Measurements from ENCODE around the gene DGKB.

Gene DGKB

GRCh38 chr7:14688208-14688607 lies 214.3 kb downstream of the DGKB start:
- no peak for DNase-seq (ENCODE audit: low spot score)

DNA sequence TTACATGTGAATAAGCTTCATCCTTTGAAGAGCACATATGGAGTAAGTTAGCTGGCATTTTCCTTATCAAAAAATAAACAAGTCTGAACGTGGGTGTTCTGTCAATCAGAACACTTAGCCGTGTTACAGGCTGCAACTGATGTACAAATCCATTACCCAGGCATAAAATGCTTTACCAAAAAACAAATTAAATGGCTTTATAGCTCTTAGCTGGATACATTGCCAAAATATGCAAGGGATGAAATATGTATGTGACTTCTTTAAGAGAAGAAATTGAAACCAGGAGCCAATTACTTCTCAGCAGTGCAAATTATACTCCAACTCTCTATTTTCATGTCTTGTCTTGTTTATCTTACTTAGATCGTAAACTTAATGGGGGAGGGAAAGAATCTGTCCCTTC lies 214.8 kb downstream of the DGKB start:
- no peak for DNase-seq (ENCODE audit: low spot score)

DNA sequence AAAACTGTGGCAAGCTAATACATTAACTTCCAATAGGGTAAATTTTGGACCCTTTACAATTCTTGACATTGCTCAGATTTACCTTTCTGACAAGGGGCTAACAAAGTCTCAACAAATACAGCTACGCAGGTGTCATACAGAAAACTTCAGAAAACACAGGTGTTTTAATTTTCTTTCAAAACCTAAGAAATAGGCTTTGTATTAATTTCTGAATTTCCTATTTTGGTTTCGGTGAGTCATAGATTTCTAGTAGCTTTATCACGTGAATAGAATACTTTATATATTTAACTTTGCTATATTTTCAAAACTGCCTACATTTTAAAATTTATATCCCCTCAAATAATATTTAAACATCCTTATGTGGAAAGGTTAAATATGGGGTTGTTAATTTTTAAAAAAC lies 215.3 kb downstream of the DGKB start:
- DNase-seq (ENCODE audit: low spot score), result no peak

- DNase-seq (ENCODE audit: low spot score), result no peak
Measured at GRCh38 chr7:14685167-14685566, 217.4 kb downstream of the DGKB start.

DNA sequence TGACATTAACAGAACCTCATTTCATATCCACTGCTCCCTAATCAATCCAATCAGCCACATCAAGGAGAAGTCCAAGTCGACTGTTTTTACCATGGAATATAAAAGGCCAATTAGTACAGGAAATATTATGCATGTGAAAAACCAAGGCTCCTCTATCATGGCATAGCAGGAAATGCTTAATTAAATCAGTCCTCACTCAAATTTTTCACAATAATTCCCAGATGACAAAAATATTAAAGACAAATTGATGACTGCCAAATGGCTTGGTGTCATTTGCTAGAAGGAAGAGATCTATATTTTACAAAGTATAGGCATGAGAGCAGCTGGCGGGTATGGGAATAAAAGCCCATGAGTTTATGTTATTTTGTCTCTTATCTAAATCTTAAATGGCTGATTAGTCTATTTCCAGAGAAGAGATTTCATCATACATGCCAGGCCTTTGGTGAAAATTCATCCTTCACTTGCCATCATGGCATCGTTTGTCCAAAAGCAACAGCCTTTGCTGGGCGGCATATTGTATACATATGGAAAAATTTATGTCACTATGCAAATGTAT lies 219.6 kb downstream of the DGKB start:
- DNase-seq (ENCODE audit: low spot score), result no peak

- no peak for DNase-seq (ENCODE audit: low spot score)
Measured at GRCh38 chr7:14676896-14677295, 225.7 kb downstream of the DGKB start.

GRCh38 chr7:14673202-14673601 lies 229.3 kb downstream of the DGKB start:
- no peak for DNase-seq (ENCODE audit: low spot score)

GRCh38 chr7:14666913-14667312 lies 235.6 kb downstream of the DGKB start:
- DNase-seq (ENCODE audit: low spot score), result no peak

DNA sequence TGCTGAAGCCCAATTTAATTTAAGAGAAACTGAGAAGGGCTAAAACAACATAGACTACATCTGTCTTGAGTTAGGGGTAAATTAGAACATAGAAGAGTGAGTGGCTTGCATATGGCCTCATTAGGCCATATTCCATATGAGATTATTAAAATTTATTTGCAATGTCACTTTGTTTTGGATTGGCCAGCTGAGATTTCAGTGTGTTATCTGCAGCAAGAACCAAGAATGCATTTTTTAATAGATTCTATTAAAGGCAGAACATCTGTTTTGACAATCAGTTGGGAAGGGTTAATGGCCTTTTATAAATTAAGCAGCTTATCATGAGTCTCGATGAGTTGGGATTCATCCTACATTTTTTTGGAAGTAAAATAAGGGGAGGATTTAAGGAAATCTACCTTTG lies 236.2 kb downstream of the DGKB start:
- no peak for DNase-seq (ENCODE audit: low spot score)

DNA sequence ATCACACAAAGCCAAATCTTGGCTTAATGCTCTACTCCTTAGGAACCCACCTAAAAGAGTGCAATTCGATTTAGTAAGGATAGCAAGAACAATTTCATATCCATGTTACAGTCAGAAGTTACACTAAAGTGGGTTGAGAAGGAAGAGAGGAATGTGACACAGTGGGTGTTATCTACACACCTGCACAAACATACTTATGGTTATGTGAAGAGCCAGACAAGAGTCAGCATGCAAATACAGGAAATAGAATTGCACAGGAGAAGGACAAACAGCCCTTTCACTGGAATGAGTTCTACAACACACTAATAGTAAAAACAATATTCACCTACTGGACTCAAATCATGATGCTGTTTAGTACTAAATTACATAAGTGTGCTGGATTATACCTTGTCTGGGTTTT lies 262.8 kb downstream of the DGKB start:
- no peak for DNase-seq (ENCODE audit: low spot score)

- DNase-seq (ENCODE audit: low spot score), result no peak
Measured at GRCh38 chr7:14639329-14639728, 263.2 kb downstream of the DGKB start.

DNA sequence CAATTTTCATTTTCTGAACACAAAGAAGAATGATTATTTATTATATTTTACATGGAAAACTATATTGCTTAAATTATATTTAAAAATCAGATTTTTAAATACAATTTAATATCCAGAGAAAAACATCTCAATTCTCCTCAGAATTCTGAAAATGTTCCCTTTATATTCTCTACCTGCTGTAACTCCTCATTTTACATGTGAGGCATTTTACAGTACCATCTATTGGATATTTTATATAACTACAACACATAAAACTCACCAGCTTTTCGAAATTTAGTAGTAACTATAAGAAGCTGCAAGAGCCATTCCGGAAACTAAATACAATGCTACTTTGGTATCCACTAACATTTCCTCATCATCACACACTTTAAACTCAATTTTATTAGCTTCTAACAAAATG lies 264.6 kb downstream of the DGKB start:
- DNase-seq (ENCODE audit: low spot score), result no peak

GRCh38 chr7:14635955-14636354 lies 266.6 kb downstream of the DGKB start:
- no peak for DNase-seq (ENCODE audit: low spot score)

DNA sequence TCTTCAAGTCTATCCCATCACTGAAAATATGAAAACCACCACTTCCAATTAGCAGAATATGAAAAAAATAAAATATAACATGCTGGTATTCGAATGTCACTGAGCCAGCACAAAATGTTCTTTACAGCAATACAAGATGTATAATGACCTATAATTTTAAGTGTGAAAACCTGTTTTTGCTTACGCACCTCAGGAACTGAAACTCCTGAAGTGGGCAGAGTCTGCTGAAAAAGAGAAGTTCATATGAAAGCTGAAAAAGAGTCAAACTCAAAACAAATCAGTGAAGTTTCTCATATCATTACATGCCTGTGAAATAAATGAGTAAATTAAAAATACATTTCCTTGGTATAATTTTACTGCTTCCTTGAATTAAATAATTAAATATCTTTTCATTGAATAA lies 272.5 kb downstream of the DGKB start:
- no peak for DNase-seq (ENCODE audit: low spot score)

DNA sequence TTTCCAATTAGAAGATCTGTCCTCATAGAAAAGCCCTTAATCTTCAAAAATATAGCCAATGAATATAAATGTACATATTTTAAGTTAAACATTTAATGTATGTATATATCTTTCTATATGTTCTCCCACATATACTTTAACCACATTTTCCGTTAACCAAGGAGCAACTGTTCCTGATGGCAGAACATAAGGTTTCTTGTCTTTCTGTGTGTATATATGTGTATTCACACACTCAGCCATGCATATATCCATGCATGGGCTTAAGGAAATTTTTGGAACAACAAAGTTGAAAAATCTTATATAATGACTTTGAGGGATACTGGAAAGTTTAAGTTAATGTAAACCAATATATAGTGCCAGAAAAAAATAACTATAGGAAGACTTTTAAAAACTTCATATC lies 274.0 kb downstream of the DGKB start:
- DNase-seq (ENCODE audit: low spot score), result no peak

DNA sequence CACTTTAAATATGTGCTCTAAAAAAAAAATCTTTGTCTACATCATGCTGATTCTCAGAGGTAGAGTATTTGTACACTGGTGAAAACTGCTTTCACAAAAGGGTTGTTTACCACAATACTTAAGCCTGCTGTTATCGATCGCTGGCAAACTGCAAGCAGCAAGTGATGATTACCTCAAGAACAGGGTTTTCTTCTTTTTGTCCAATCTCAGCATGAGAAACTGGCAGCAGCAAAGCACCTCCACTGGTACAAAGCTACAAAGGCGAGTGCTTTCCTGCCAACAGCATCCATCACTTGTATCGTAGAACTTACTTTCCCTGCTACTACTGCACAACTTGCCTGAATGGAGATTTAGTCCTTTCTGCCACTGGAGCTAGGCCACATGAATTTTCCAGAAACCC lies 276.5 kb downstream of the DGKB start:
- DNase-seq (ENCODE audit: low spot score), result no peak

DNA sequence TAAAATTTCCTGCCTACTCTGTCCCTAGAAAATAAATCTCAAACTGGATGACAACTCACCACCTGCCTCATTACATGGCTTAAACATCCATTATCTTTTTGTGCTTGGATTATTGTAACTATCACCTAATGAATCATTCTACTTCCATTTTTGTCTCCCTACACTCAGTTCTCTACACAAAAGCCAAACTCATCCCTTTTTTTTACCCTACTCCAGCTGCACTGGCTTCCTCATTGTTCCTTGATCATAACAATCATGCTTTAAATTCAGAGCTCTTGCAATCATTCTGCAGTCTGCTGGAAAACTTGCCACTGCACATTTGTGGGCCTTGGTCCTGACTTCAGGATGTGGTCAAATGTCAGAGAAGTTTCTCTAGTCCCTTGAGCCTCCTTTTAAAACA lies 280.0 kb downstream of the DGKB start:
- DNase-seq (ENCODE audit: low spot score), result no peak

DNA sequence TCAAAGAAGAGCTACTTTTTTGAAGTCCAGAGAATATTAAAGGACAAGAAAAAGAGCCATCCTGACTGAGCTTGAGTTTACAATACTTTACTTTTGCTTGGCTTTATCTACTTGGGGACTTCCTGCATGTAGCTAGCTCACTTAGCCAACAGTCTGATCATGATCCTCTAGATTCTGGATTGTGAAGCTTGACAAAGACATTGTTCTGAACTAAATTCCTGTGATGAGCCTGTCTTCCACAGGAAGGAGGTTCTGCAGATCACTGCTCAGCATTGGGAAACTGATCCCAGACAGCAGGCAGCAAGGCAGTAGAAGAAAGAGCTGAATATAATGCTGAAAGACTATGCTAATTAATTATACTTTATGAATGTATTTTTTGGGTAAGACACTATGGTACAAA lies 296.4 kb downstream of the DGKB start:
- no peak for DNase-seq (ENCODE audit: low spot score)

- no peak for DNase-seq (ENCODE audit: low spot score)
Measured at GRCh38 chr7:14604606-14605005, 297.9 kb downstream of the DGKB start.

GRCh38 chr7:14602851-14603250 lies 299.7 kb downstream of the DGKB start:
- no peak for DNase-seq (ENCODE audit: low spot score)

DNA sequence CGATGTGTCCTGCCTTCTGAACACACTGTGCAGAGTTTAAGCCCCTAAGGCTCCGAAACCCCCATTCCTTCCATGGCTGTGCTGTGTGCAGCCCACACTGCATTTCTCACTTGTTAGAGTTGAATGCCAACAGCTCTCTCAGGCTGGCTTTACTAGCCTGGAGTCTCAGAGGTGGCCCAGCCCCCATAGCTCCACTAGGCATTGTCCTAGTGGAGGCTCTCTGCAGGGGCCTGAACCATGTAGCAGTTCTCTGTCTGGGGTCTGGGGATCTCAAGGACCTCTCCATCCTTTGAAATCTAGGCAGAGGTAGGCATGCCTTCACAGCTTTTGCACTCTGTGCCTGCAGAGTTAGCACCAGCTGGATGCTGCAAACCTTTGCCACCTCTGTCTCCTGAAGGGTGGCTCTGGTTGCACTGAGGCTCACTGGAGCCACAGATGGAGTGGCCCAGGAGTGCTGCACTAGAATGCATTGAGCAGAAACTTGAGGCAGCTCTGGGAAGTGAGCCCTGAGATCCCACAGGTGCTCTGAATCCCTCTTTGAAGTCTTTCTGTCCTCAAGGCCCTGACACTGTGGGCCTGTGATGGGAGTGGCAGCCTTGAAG lies 301.7 kb downstream of the DGKB start:
- DNase-seq (ENCODE audit: low spot score), result no peak

- DNase-seq (ENCODE audit: low spot score), result no peak
Measured at GRCh38 chr7:14598978-14599377, 303.6 kb downstream of the DGKB start.

DNA sequence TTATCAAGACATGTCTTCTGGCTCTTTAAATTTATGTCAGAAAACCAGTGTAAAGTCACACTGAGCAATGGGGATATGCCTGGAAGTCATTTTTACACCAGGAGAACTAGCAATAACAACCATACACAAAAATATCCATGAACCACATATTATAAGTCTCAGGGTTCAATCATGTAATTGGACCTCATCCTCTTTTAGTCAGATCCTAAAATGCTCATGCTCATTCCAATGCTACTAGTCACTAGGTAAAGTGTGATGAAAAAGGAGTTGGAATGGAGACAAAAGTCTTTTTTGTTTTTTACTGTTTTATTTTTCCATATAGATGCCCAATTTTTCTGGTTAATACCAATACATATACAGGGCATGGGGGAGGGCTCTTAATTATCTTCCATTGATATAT lies 306.1 kb downstream of the DGKB start:
- no peak for DNase-seq (ENCODE audit: low spot score)

DNA sequence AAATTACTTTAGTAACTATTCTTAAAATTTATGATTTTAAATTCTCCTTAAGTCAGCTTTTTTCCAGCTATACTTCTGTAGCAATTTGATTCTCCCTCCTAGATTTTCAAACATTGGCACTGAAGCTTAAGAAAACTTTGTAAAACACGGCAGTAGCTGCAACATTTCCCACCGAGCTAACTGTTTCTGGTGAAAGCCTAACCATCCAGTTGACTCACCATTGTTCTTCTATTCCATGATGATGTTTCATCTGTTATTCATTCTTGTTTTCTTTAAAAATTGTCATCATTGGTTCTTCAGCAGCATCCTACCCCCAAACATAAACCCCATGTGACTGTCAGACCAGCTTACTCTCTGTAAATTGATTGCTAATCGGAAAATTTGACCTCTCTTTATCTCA lies 312.3 kb downstream of the DGKB start:
- DNase-seq (ENCODE audit: low spot score), result no peak

GRCh38 chr7:14585232-14585631 lies 317.3 kb downstream of the DGKB start:
- no peak for DNase-seq (ENCODE audit: low spot score)

All from ecto neural progenitor cell (in vitro differentiated cells).